Epidermal melanocyte (primary cell): ENCODE measurements around the gene HMGXB4.
A peak's percentile ranks its signal among the peaks of the same experiment; 100 is the strongest.

Source experiments
- DNase-seq: peaks from one replicate; pipeline ENCODE4 v3.0.0; 2011; ENCODE audit warnings: low spot score; ENCODE audit not compliant: insufficient read length

HMGXB4 gene

GRCh38 chr22:35258191-35258988 lies 1.1 kb downstream of the HMGXB4 start:
- no peak for DNase-seq

- DNase-seq: no peak
These were observed 7.7 kb downstream of the HMGXB4 start for GRCh38 chr22:35264986-35265385.

GRCh38 chr22:35266277-35266676 lies 9.0 kb downstream of the HMGXB4 start:
- DNase-seq: no peak

GRCh38 chr22:35269630-35270029 lies 12.3 kb downstream of the HMGXB4 start:
- no peak for DNase-seq

- DNase-seq: no peak
These were observed 17.0 kb downstream of the HMGXB4 start for GRCh38 chr22:35274154-35274871.

GRCh38 chr22:35275580-35275979 lies 18.3 kb downstream of the HMGXB4 start:
- no peak for DNase-seq

- no peak for DNase-seq
These were observed 18.7 kb downstream of the HMGXB4 start for GRCh38 chr22:35276019-35276418.

GRCh38 chr22:35288116-35288515 lies 30.8 kb downstream of the HMGXB4 start:
- no peak for DNase-seq

GRCh38 chr22:35292786-35293185 lies 35.5 kb downstream of the HMGXB4 start:
- DNase-seq: no peak

GRCh38 chr22:35296051-35296450 lies 38.8 kb downstream of the HMGXB4 start:
- DNase-seq: no peak

- no peak for DNase-seq
These were observed 42.0 kb downstream of the HMGXB4 start for GRCh38 chr22:35299217-35299672.

GRCh38 chr22:35299673-35300499 lies 42.6 kb downstream of the HMGXB4 start, which contains the start of gene TOM1:
TSS of gene TOM1 (plus strand) at chr22:35299894. CDS start at chr22:35299929, 35 bp downstream.
- DNase-seq: peak; percentile 94

GRCh38 chr22:35301372-35301874 lies 44.1 kb downstream of the HMGXB4 start:
- no peak for DNase-seq

- no peak for DNase-seq
These were observed 45.8 kb downstream of the HMGXB4 start for GRCh38 chr22:35303029-35303624.

GRCh38 chr22:35305525-35306070 lies 48.3 kb downstream of the HMGXB4 start:
- no peak for DNase-seq

GRCh38 chr22:35306350-35306967 lies 49.2 kb downstream of the HMGXB4 start:
- no peak for DNase-seq

GRCh38 chr22:35307372-35307771 lies 50.1 kb downstream of the HMGXB4 start:
- no peak for DNase-seq

GRCh38 chr22:35307892-35308291 lies 50.6 kb downstream of the HMGXB4 start:
- no peak for DNase-seq

GRCh38 chr22:35308480-35309021 lies 51.3 kb downstream of the HMGXB4 start:
- DNase-seq: no peak
